Panc1 (cell line): Measurements from ENCODE around the gene AIG1.

Experiments used
- POLR2AphosphoS5 ChIP-seq: IDR thresholded peaks from 2 replicates; pipeline ENCODE4 v1.6.1; 2012; ENCODE audit warnings: mild to moderate bottlenecking, low read depth, low read length, moderate library complexity
- SIN3A ChIP-seq: IDR thresholded peaks from 2 replicates; pipeline ENCODE4 v1.6.1; 2012; ENCODE audit warnings: low read depth, mild to moderate bottlenecking, low read length, moderate library complexity, borderline replicate concordance; ENCODE audit not compliant: insufficient read depth
- TF ChIP-seq, protein P1 (sequence below): fragments of 450-650 bp; IDR thresholded peaks from 2 replicates; pipeline ENCODE4 v1.5.1; 2017; ENCODE audit warnings: mild to moderate bottlenecking

DNA sequence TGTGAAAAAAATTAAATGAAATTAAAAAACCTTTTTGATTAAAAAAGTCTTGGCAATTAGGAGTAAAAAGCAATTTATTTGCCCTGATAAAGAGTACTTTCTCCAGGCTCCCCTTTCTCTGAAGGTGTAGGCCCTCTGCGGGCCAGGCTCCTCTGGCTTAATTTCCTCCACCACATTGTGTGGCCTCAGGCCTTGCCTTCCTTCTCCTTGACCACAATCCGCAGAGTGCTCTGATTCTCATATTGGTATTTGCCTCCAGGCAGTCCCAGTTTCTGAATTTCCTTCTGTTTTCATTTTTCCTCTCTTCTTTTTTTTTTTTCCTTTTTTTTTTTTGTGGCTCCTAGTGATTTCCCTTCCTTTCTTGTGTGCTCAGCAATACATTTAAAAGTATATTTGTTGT is 96.4 kb downstream of the AIG1 start:
- TF ChIP-seq, protein P1, sequence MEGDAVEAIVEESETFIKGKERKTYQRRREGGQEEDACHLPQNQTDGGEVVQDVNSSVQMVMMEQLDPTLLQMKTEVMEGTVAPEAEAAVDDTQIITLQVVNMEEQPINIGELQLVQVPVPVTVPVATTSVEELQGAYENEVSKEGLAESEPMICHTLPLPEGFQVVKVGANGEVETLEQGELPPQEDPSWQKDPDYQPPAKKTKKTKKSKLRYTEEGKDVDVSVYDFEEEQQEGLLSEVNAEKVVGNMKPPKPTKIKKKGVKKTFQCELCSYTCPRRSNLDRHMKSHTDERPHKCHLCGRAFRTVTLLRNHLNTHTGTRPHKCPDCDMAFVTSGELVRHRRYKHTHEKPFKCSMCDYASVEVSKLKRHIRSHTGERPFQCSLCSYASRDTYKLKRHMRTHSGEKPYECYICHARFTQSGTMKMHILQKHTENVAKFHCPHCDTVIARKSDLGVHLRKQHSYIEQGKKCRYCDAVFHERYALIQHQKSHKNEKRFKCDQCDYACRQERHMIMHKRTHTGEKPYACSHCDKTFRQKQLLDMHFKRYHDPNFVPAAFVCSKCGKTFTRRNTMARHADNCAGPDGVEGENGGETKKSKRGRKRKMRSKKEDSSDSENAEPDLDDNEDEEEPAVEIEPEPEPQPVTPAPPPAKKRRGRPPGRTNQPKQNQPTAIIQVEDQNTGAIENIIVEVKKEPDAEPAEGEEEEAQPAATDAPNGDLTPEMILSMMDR: no peak
- TF ChIP-seq SIN3A: no peak
- TF ChIP-seq POLR2AphosphoS5: no peak
